Stomach (tissue), 9 donors: ENCODE data around the gene FCRLB. TPM values are rescaled to one million over a fixed set of nuclear protein-coding genes. Genes with fewer than 3 reads are reported as not detected.

ENCODE experiments used
- DNase-seq, 2 donors: peaks; one replicate each; pipeline versions ENCODE4 v3.0.0 to v3.0.0-alpha.2; 2013 to 2019
- H3K27ac ChIP-seq, 5 donors: fragments of 200-600 bp in 4 of 5; sonication (generic) in 4 of 5; one replicate each; pipeline ENCODE4 v1.5.1; 2013 to 2019; ENCODE audit warnings: mild to moderate bottlenecking in 1 of 5, moderate library complexity in 1 of 5
- H3K27me3 ChIP-seq, 3 donors: fragments of 200-600 bp; sonication (generic); one replicate each; pipeline ENCODE4 v1.5.1; 2017 to 2019; ENCODE audit warnings: mixed run types in 1 of 3
- H3K36me3 ChIP-seq, 4 donors: fragments of 200-600 bp; sonication (generic); 1 replicate in 3 of 4; 2 replicates in 1 of 4; pipeline ENCODE4 v1.5.1; 2016 to 2019
- H3K4me1 ChIP-seq, 4 donors: fragments of 200-600 bp; sonication (generic); one replicate each; pipeline ENCODE4 v1.5.1; 2016 to 2019
- H3K4me3 ChIP-seq, 4 donors: fragments of 200-600 bp; sonication (generic) in 3 of 4; one replicate each; pipeline ENCODE4 v1.5.1; 2016 to 2019; ENCODE audit warnings: mild to moderate bottlenecking in 1 of 4
- H3K9me3 ChIP-seq, 4 donors: fragments of 200-600 bp; sonication (generic); one replicate each; pipeline ENCODE4 v1.5.1; 2016 to 2019
- CTCF ChIP-seq, 7 experiments: fragments of 450-650 bp in 4 of 7; fragments of 200-600 bp in 3 of 7; sonication (generic) in 3 of 7; IDR thresholded peaks; one replicate each; pipeline ENCODE4 v1.5.1; 2016 to 2019; ENCODE audit warnings: antibody characterized with exemption in 7 of 7, control low read depth in 2 of 7, mild to moderate bottlenecking in 1 of 7
- EP300 ChIP-seq: sonication (generic); formaldehyde crosslinking; IDR thresholded peaks from one replicate; pipeline ENCODE4 v1.6.1; 2017; ENCODE audit warnings: antibody characterized with exemption
- POLR2A ChIP-seq, 4 donors: fragments of 450-650 bp; IDR thresholded peaks; one replicate each; pipeline ENCODE4 v1.6.1; 2016; ENCODE audit warnings: antibody characterized with exemption in 4 of 4, control low read depth in 2 of 4, mild to moderate bottlenecking in 1 of 4, moderate library complexity in 1 of 4
- POLR2AphosphoS5 ChIP-seq, 3 donors: sonication (generic); formaldehyde crosslinking; IDR thresholded peaks; one replicate each; pipeline ENCODE4 v1.6.1; 2016; ENCODE audit warnings: antibody characterized with exemption in 3 of 3
- WGBS, 5 donors: extraction: QIAGEN DNeasy Blood & Tissue Kit in 3 of 5; methylation state at CpG; one replicate each; pipeline versions ENCODE4 v1.1.5 to v1.1.7; 2013 to 2018; 5-methylcytosine and 5-hydroxymethylcytosine counted together
- intact Hi-C: fragments of 100-400 bp; cut with DNase I; formaldehyde crosslinking; loops from one replicate; pipeline ENCODE4 v1.15.1; 2023; ENCODE audit warnings: low total_unique reads
- polyA plus RNA-seq, 3 donors: library from polyadenylated mRNA; stranded (reverse); fragments of 200-250 nt; gene quantifications; one replicate each; pipeline ENCODE4 v1.2.3, GENCODE V29; 2013
- small RNA-seq, 4 donors: library from RNA; depleted of rRNA; stranded (forward); fragments of <200 nt; gene quantifications; one replicate each; pipeline ENCODE3, GENCODE V24; 2016
- total RNA-seq, 5 donors: library from RNA; depleted of rRNA; stranded (reverse); fragments of >200 nt; gene quantifications; one replicate each; pipeline versions ENCODE4 v1.1.0 to v1.2.3, GENCODE V29; 2014 to 2016
- donor health status: healthy with polysubstance abuse.
- donor health status: Bipolar disorder and iron deficiency.
- donor health status: healthy.

Gene FCRLB
- total and polyA plus RNA-seq, 8 donors = 0.30 to 3.8 (median 0.62) TPM; not detected in 4

- intact Hi-C loops = no loop called here
- peaks cover 0 to 14% (median 3%) of the 10 kb centered on the region in 4 donors for H3K36me3 ChIP-seq
- no peaks in the 10 kb centered on the region for H3K9me3 ChIP-seq
- no peak overlapping the region for H3K4me3 ChIP-seq
- H3K27me3 ChIP-seq = no peaks in the 10 kb centered on the region
- DNase-seq = no peak
- TF ChIP-seq POLR2AphosphoS5 (IDR thresholded peaks at IDR 0.05) (no peak), CTCF (IDR thresholded peaks at IDR 0.05) (no peak), EP300 (no peak), POLR2A (IDR thresholded peaks at IDR 0.05) (no peak)
- peaks cover 0 to 65% (median 30%) of the 10 kb centered on the region in 4 donors for H3K4me1 ChIP-seq
- peak overlapping the region in 1 of 5 donors; percentile 61 for H3K27ac ChIP-seq
- 26 to 50% (median 31%) methylated on average over 4 of the region's 4 CpGs for WGBS, 5 donors
These were observed 52.4 kb downstream of the FCRLB start for GRCh38 chr1:161773791-161774190.

GRCh38 chr1:161777261-161777660 is 55.9 kb downstream of the FCRLB start:
- TF ChIP-seq POLR2AphosphoS5 (IDR thresholded peaks at IDR 0.05) = no peak
- TF ChIP-seq EP300 = no peak
- TF ChIP-seq CTCF (IDR thresholded peaks at IDR 0.05) = no peak
- TF ChIP-seq POLR2A (IDR thresholded peaks at IDR 0.05) = no peak
- intact Hi-C loops = no loop called here
- H3K9me3 ChIP-seq = no peaks in the 10 kb centered on the region
- peaks cover 0 to 36% (median 12%) of the 10 kb centered on the region in 4 donors for H3K4me1 ChIP-seq
- H3K27ac ChIP-seq = no peak overlapping the region
- 89 to 96% (median 95%) methylated on average over 2 of the region's 2 CpGs for WGBS, 5 donors
- no peaks in the 10 kb centered on the region for H3K27me3 ChIP-seq
- no peak overlapping the region for H3K4me3 ChIP-seq
- no peak for DNase-seq
- H3K36me3 ChIP-seq = peaks cover 4 to 26% (median 15%) of the 10 kb centered on the region in 4 donors

Small RNAs within 50 kb of the gene (small RNA-seq; reads per million reads assigned to genes)
- 0 reads per million in 4 donors for gene RF00019
- gene RN7SL466P = 0 reads per million in 4 donors

Other genes starting within 250 kb of the FCRLB start
- 10 to 100 TPM in 3 of 5 donors, 1 to 10 TPM in 2; 2.0 to 91.0 (median 24.3) TPM for gene FCGR2A, start 216.1 kb upstream of the FCRLB start, total RNA-seq
- 10 to 100 TPM in 2 of 3 donors, 1 to 10 TPM in 1; 4.5 to 26.6 (median 12.2) TPM for gene FCGR2A, start 216.1 kb upstream of the FCRLB start, polyA plus RNA-seq
- gene HSPA6, start 197.0 kb upstream of the FCRLB start, total RNA-seq = under 1 TPM in 3 of 5 donors, not detected in 2; 0.45 to 0.73 (median 0.58) TPM
- 1 to 10 TPM in 1 of 3 donors, under 1 TPM in 2; 0.61 to 2.9 (median 0.98) TPM for gene HSPA6, start 197.0 kb upstream of the FCRLB start, polyA plus RNA-seq
- gene FCGR3A, start 171.7 kb upstream of the FCRLB start, total RNA-seq = 10 to 100 TPM in 2 of 5 donors, 1 to 10 TPM in 2, not detected in 1; 2.2 to 13.5 (median 9.8) TPM
- gene FCGR3A, start 171.7 kb upstream of the FCRLB start, polyA plus RNA-seq = 10 to 100 TPM in 1 of 3 donors, 1 to 10 TPM in 2; 2.8 to 18.0 (median 5.8) TPM
- 1 to 10 TPM in 2 of 5 donors, not detected in 3; 1.1 to 1.8 TPM for gene FCGR3B, start 90.4 kb upstream of the FCRLB start, total RNA-seq
- gene FCGR3B, start 90.4 kb upstream of the FCRLB start, polyA plus RNA-seq = 1 to 10 TPM in 2 of 3 donors, under 1 TPM in 1; 0.50 to 2.4 (median 1.2) TPM
- 10 to 100 TPM in 1 of 5 donors, 1 to 10 TPM in 3, under 1 TPM in 1; 0.58 to 16.9 (median 3.2) TPM for gene FCGR2B, start 58.4 kb upstream of the FCRLB start, total RNA-seq
- gene FCGR2B, start 58.4 kb upstream of the FCRLB start, polyA plus RNA-seq = 1 to 10 TPM; 2.0 to 2.2 (median 2.0) TPM
- 1 to 10 TPM in 1 of 5 donors, not detected in 4; 2.6 TPM for gene FCRLA, start 14.3 kb upstream of the FCRLB start, total RNA-seq
- 1 to 10 TPM in 2 of 3 donors, not detected in 1; 1.8 to 3.4 TPM for gene FCRLA, start 14.3 kb upstream of the FCRLB start, polyA plus RNA-seq
- 10 to 100 TPM in 4 of 5 donors, 1 to 10 TPM in 1; 1.8 to 39.1 (median 22.2) TPM for gene DUSP12, start 28.2 kb downstream of the FCRLB start, total RNA-seq
- 10 to 100 TPM; 14.1 to 26.7 (median 20.2) TPM for gene DUSP12, start 28.2 kb downstream of the FCRLB start, polyA plus RNA-seq
- gene ATF6, start 44.8 kb downstream of the FCRLB start, total RNA-seq = 10 to 100 TPM in 4 of 5 donors, 1 to 10 TPM in 1; 5.5 to 54.3 (median 22.7) TPM
- gene ATF6, start 44.8 kb downstream of the FCRLB start, polyA plus RNA-seq = 1 to 10 TPM; 3.4 to 4.4 (median 3.6) TPM